Measurements from ENCODE around the gene FAM107B.

GRCh38 chr10:14518149-14518548 is 256.5 kb downstream of the FAM107B start:
- TF ChIP-seq CTCF (IDR thresholded peaks at IDR 0.05) (no peak), POLR2A (IDR thresholded peaks at IDR 0.05) (no peak)

All from thyroid gland (tissue), 4 donors.